ENCODE measurements around the gene CRIM1. TPM values are rescaled to one million over a fixed set of nuclear protein-coding genes. Genes with fewer than 3 reads are reported as not detected.

Gene CRIM1
- total and polyA plus RNA-seq, 7 donors = 10.2 to 68.1 (median 53.1) TPM

DNA sequence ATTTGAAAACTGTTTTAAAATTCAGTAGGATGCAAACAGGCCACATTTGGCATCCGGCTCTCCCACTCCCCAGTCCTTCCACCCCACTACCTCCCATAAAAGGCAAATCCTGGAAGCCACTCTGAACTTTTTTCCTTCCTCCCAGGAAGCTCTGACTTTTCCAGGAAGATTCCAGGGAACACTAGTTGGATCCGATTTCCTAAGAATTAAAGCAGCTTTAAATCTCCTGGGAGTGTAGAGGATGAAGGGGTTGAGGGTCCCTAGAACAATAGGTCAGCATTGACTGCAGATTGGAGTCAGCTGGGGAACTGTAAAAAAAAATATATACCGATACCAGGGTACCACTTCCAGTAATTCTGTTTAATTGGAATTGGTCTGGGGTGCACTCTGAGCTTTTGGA lies 76.9 kb downstream of the CRIM1 start:
- intact Hi-C loops (cut with DNase I) = no loop called here
- Histone ChIP-seq H3K4me3 (no peak overlapping the region), H3K27me3 (ENCODE audit: insufficient read depth in 3 of 3, low read length in 2 of 3) (no peaks in the 10 kb centered on the region), H3K36me3 (ENCODE audit: insufficient read depth in 1 of 2, low read depth in 1 of 2) (peaks cover 0 to 6% of the 10 kb centered on the region in 2 donors), H3K4me1 (peaks cover 73% of the 10 kb centered on the region), H3K9me3 (no peaks in the 10 kb centered on the region), H3K27ac (peak overlapping the region; percentile 61)
- no peak for TF ChIP-seq CTCF (IDR thresholded peaks at IDR 0.05)
- DNase-seq = no peak
- no peak for ATAC-seq
- 54 to 62% (median 60%) methylated on average over 3 of the region's 3 CpGs for WGBS, 3 donors

GRCh38 chr2:36433311-36434217 lies 78.0 kb downstream of the CRIM1 start:
- WGBS, 3 donors = 37 to 48% (median 38%) methylated on average over 11 of the region's 11 CpGs
- H3K27me3 ChIP-seq (ENCODE audit: insufficient read depth in 3 of 3, low read length in 2 of 3) = no peaks in the 10 kb centered on the region
- H3K36me3 ChIP-seq (ENCODE audit: insufficient read depth in 1 of 2, low read depth in 1 of 2) = peaks cover 0 to 6% of the 10 kb centered on the region in 2 donors
- DNase-seq (no peak), ATAC-seq (peak; percentile 15 to 56 (median 44))
- no peaks in the 10 kb centered on the region for H3K9me3 ChIP-seq
- no peak for TF ChIP-seq CTCF (IDR thresholded peaks at IDR 0.05)
- peak overlapping the region; percentile 61 for H3K27ac ChIP-seq
- intact Hi-C loops (cut with DNase I) = no loop called here
- peaks cover 62% of the 10 kb centered on the region for H3K4me1 ChIP-seq
- H3K4me3 ChIP-seq = no peak overlapping the region

GRCh38 chr2:36438449-36438977 lies 82.9 kb downstream of the CRIM1 start:
- no peak for TF ChIP-seq CTCF (IDR thresholded peaks at IDR 0.05)
- intact Hi-C loops (cut with DNase I) = no loop called here
- Histone ChIP-seq H3K27me3 (ENCODE audit: insufficient read depth in 3 of 3, low read length in 2 of 3) (no peaks in the 10 kb centered on the region), H3K27ac (peak overlapping the region; percentile 60), H3K4me3 (no peak overlapping the region), H3K36me3 (ENCODE audit: insufficient read depth in 1 of 2, low read depth in 1 of 2) (peaks cover 8 to 25% of the 10 kb centered on the region in 2 donors), H3K4me1 (peaks cover 47% of the 10 kb centered on the region), H3K9me3 (no peaks in the 10 kb centered on the region)
- WGBS, 3 donors = 61 to 65% (median 63%) methylated on average over 3 of the region's 3 CpGs
- DNase-seq (no peak), ATAC-seq (peak; percentile 65 to 81 (median 74))

DNA sequence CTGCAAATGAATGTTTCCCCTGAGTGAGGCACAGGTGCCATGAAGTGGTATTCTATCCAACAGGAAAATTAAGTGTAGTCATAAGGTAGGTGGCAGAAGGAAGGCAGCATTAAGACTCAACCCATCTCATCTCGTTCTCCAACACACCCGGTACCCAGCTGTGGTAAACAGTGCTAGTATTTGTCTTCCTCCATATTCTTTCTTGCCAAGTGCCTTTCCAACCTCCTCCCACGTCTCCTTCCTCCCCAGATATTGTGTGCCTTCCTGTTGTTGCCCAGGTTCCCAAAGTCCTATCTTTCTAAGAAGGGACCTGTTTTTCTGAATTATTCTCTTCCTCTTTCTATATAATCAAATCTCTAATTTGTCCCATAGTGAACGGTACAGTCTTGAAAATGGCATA lies 83.5 kb downstream of the CRIM1 start:
- Histone ChIP-seq H3K9me3 (no peaks in the 10 kb centered on the region), H3K27me3 (ENCODE audit: insufficient read depth in 3 of 3, low read length in 2 of 3) (no peaks in the 10 kb centered on the region), H3K4me3 (no peak overlapping the region), H3K36me3 (ENCODE audit: insufficient read depth in 1 of 2, low read depth in 1 of 2) (peaks cover 8 to 31% of the 10 kb centered on the region in 2 donors), H3K27ac (peak overlapping the region; percentile 60), H3K4me1 (peaks cover 41% of the 10 kb centered on the region)
- intact Hi-C loops (cut with DNase I) = no loop called here
- no peak for TF ChIP-seq CTCF (IDR thresholded peaks at IDR 0.05)
- 67 to 78% (median 77%) methylated on average over 4 of the region's 4 CpGs for WGBS, 3 donors
- DNase-seq (no peak), ATAC-seq (no peak)
